K562 (cell line): ENCODE data around the gene BLCAP. TPM values are rescaled to one million over a fixed set of nuclear protein-coding genes. Genes with fewer than 3 reads are reported as not detected.

Source experiments
- ATAC-seq: fragments of 200-7000 bp; cut with Tn5 transposase; 3 replicates; pipeline ENCODE4 v1.9.1; 2020; ENCODE audit warnings: moderate library complexity
- BruUV-seq: library from RNA; stranded (reverse); fragments of 400-500 nt; replicated peaks from 2 replicates; lab custom pipeline; 2021; lab: Mats Ljungman, UMichigan
- CTCF ChIA-PET: fragments of 300-600 bp; formaldehyde crosslinking; extraction: SDS; loops from one replicate; lab custom pipeline; 2021; ENCODE audit warnings: low intra/inter-chr PET ratio; lab: Yijun Ruan, JAX
- POLR2A ChIA-PET: fragments of 300-600, 350-650 bp; sonication (Branson Sonifier 250); formaldehyde crosslinking; extraction: SDS; loops from one replicate; lab custom pipeline; 2021; ENCODE audit warnings: antibody characterized with exemption, inconsistent platforms; lab: Yijun Ruan, JAX
- DNase-seq, 4 experiments: peaks; one replicate each; pipeline versions ENCODE4 v3.0.0 to v3.0.0-alpha.2; 2011 to 2018; ENCODE audit warnings: low spot score in 3 of 4, mixed read lengths in 3 of 4; ENCODE audit errors: extremely low read depth in 1 of 4
- FAIRE-seq: peaks from 2 replicates; lab custom pipeline; 2011; peaks lifted over from hg19 to GRCh38; lab: Jason Lieb, UNC
- H2AFZ ChIP-seq: 2 replicates; pipeline ENCODE4 v1.6.0; 2011; ENCODE audit warnings: low read depth, low read length, control low read depth, inconsistent platforms
- H3K27ac ChIP-seq: fragments of 200-600 bp; 3 replicates; pipeline ENCODE4 v1.8.0; 2011; ENCODE audit warnings: low read depth, mild to moderate bottlenecking, control low read depth, inconsistent platforms, low read length, moderate library complexity, mixed read lengths; ENCODE audit errors: extremely low read depth
- H3K27me3 ChIP-seq, 2 experiments: fragments of 300-600 bp in 1 of 2; 2 replicates in 1 of 2; 3 replicates in 1 of 2; pipeline versions ENCODE4 v1.6.0 to v1.8.0; 2011; ENCODE audit warnings: inconsistent platforms in 2 of 2, low read length in 2 of 2, mild to moderate bottlenecking in 1 of 2, mixed read lengths in 1 of 2, moderate library complexity in 1 of 2; ENCODE audit not compliant: control insufficient read depth in 2 of 2, insufficient read depth in 2 of 2
- H3K36me3 ChIP-seq: fragments of 300-600 bp; 3 replicates; pipeline ENCODE4 v1.8.0; 2011; ENCODE audit warnings: mild to moderate bottlenecking, low read length, inconsistent platforms; ENCODE audit not compliant: control insufficient read depth, insufficient read depth
- H3K4me1 ChIP-seq, 2 experiments: fragments of 200-600 bp in 1 of 2; replicated peaks in 1 of 2; 2 replicates in 1 of 2; 3 replicates in 1 of 2; pipeline versions ENCODE4 v1.5.1 to v1.8.0; 2011; ENCODE audit warnings: inconsistent platforms in 2 of 2, low read length in 2 of 2, mild to moderate bottlenecking in 1 of 2, mixed read lengths in 1 of 2, moderate library complexity in 1 of 2; ENCODE audit not compliant: control insufficient read depth in 2 of 2, insufficient read depth in 2 of 2
- H3K4me2 ChIP-seq: 2 replicates; pipeline ENCODE4 v1.6.1; 2011; ENCODE audit warnings: low read length, control low read depth, inconsistent platforms, mixed read lengths; ENCODE audit not compliant: insufficient read depth
- H3K4me3 ChIP-seq: fragments of 200-600 bp; sonication (generic), shearing (Covaris generic); 2 replicates; pipeline ENCODE4 v1.5.1; 2016; ENCODE audit warnings: control low read depth, inconsistent platforms
- H3K79me2 ChIP-seq: fragments of 200-600 bp; 3 replicates; pipeline ENCODE4 v1.8.0; 2011; ENCODE audit warnings: low read length, inconsistent platforms; ENCODE audit not compliant: control insufficient read depth, insufficient read depth
- H3K9ac ChIP-seq, 2 experiments: 2 replicates each; pipeline versions ENCODE4 v1.6.0 to v1.6.1; 2011; ENCODE audit warnings: low read depth in 2 of 2, low read length in 2 of 2, control low read depth in 1 of 2, inconsistent platforms in 1 of 2, mild to moderate bottlenecking in 1 of 2, mixed read lengths in 1 of 2; ENCODE audit not compliant: insufficient read depth in 1 of 2
- H3K9me1 ChIP-seq: one replicate; pipeline ENCODE4 v1.6.0; 2011; ENCODE audit warnings: inconsistent platforms, mild to moderate bottlenecking, low read length, moderate library complexity; ENCODE audit not compliant: control insufficient read depth, insufficient read depth
- H3K9me3 ChIP-seq: replicated peaks from 2 replicates; pipeline ENCODE4 v1.5.1; 2011; ENCODE audit warnings: low read depth, low read length, inconsistent platforms; ENCODE audit not compliant: control insufficient read depth, insufficient read depth
- H4K20me1 ChIP-seq: replicated peaks from 2 replicates; pipeline ENCODE4 v1.6.1; 2011; ENCODE audit warnings: low read length, inconsistent platforms, mixed read lengths; ENCODE audit not compliant: control insufficient read depth, insufficient read depth
- CBX1 ChIP-seq: sonication (generic); IDR thresholded peaks from 2 replicates; pipeline ENCODE4 v1.6.1; 2016; ENCODE audit warnings: antibody characterized with exemption, low read depth, mild to moderate bottlenecking
- ELK3 ChIP-seq: fragments of 450-650 bp; formaldehyde crosslinking; IDR thresholded peaks from 2 replicates; pipeline ENCODE4 v1.4.0; 2020; ENCODE audit warnings: mild to moderate bottlenecking
- KDM2B ChIP-seq: fragments of 250-450 bp; sonication (Bioruptor Pico); IDR thresholded peaks from 2 replicates; pipeline ENCODE4 v1.8.0; 2021; ENCODE audit warnings: mild to moderate bottlenecking, moderate library complexity
- PHB2 ChIP-seq: fragments of 450-650 bp; IDR thresholded peaks from 2 replicates; pipeline ENCODE4 v1.6.1; 2017; ENCODE audit warnings: low read depth
- PRMT5 ChIP-seq: sonication (generic); formaldehyde crosslinking; IDR thresholded peaks from 2 replicates; pipeline ENCODE4 v1.5.0; 2020; ENCODE audit warnings: missing genetic modification reagents
- RB1 ChIP-seq: fragments of 450-650 bp; IDR thresholded peaks from 2 replicates; pipeline ENCODE4 v1.6.1; 2017; ENCODE audit warnings: low read depth, mild to moderate bottlenecking
- SAFB ChIP-seq: fragments of 200-400 bp; formaldehyde crosslinking; IDR thresholded peaks from 2 replicates; pipeline ENCODE4 v1.6.1; 2017; ENCODE audit warnings: low read depth, low read length, borderline replicate concordance
- SMARCA4 ChIP-seq: fragments of 450-650 bp; IDR thresholded peaks from 2 replicates; pipeline ENCODE4 v1.6.1; 2016
- ZNF232 ChIP-seq: sonication (generic); formaldehyde crosslinking; IDR thresholded peaks from 2 replicates; pipeline ENCODE4 v1.8.0; 2022; ENCODE audit warnings: mild to moderate bottlenecking, missing genetic modification reagents
- ZNF408 ChIP-seq: fragments of 250-450 bp; sonication (Bioruptor Pico); IDR thresholded peaks from 2 replicates; pipeline ENCODE4 v1.4.0; 2020; ENCODE audit warnings: low read depth, mild to moderate bottlenecking, moderate library complexity
- ZNF830 ChIP-seq: fragments of 250-450 bp; sonication (Bioruptor Pico); IDR thresholded peaks from 2 replicates; pipeline ENCODE4 v1.5.0; 2021; ENCODE audit warnings: mild to moderate bottlenecking
- WGBS: fragments of 100-300 bp; shearing (Covaris generic); methylation state at CpG from one replicate; pipeline ENCODE4 v1.1.6; 2016; ENCODE audit warnings: low coverage, mixed read lengths; ENCODE audit not compliant: insufficient coverage; ENCODE audit errors: missing lambda C conversion rate; 5-methylcytosine and 5-hydroxymethylcytosine counted together
- in situ Hi-C: fragments of 300-500 bp; cut with MboI; formaldehyde crosslinking; loops from 4 replicates; pipeline ENCODE4 v1.15.0; 2018; ENCODE audit warnings: inconsistent platforms, mixed read lengths
- intact Hi-C: fragments of 100-400 bp; cut with micrococcal nuclease; formaldehyde crosslinking; loops from 2 replicates; pipeline ENCODE4 v1.14.2; 2022
- polyA plus RNA-seq, 8 experiments: library from polyadenylated mRNA; depleted of rRNA in 4 of 8; stranded (reverse) in 5 of 8; unstranded in 3 of 8; fragments of >200 nt; fragmentation: Nextera tagmentation in 2 of 8; fragmentation: Illumina TruSeq in 1 of 8; extraction: Ambion mirVana in 2 of 8; extraction: Trizol in 1 of 8; gene quantifications; 2 replicates each; pipeline versions ENCODE4 v1.2.1 to v1.2.3, GENCODE V29; 2011 to 2014; ENCODE audit warnings: inconsistent platforms in 1 of 8, missing spikeins in 1 of 8
- total RNA-seq, 7 experiments: library from RNA; depleted of rRNA in 6 of 7; stranded (reverse); fragments of >200 nt in 6 of 7; fragmentation: Illumina TruSeq in 2 of 7; extraction: Trizol in 2 of 7; gene quantifications; 2 replicates each; pipeline versions ENCODE4 v1.2.1 to v1.2.3, GENCODE V29; 2011 to 2021; ENCODE audit warnings: low replicate concordance in 1 of 7
- TF ChIP-seq, protein P1 (sequence below): fragments of 250-450 bp; sonication (Bioruptor Pico); IDR thresholded peaks from 2 replicates; pipeline ENCODE4 v1.8.0; 2021; ENCODE audit warnings: moderate library complexity, mild to moderate bottlenecking, inconsistent platforms
- TF ChIP-seq, protein P2 (sequence below): sonication (generic); formaldehyde crosslinking; IDR thresholded peaks from 2 replicates; pipeline ENCODE4 v1.8.0; 2023; ENCODE audit warnings: mild to moderate bottlenecking, missing genetic modification reagents
- TF ChIP-seq, protein P3 (sequence below): fragments of 250-450 bp; sonication (Bioruptor Pico); IDR thresholded peaks from 2 replicates; pipeline ENCODE4 v1.4.0; 2020; ENCODE audit warnings: borderline replicate concordance

BLCAP gene
- total and polyA plus RNA-seq, 9 of the 15 experiments (the other 6 are each of a cell fraction or from before 2014, with no cell fraction given) = 16.9 to 41.5 (median 27.6) TPM

DNA sequence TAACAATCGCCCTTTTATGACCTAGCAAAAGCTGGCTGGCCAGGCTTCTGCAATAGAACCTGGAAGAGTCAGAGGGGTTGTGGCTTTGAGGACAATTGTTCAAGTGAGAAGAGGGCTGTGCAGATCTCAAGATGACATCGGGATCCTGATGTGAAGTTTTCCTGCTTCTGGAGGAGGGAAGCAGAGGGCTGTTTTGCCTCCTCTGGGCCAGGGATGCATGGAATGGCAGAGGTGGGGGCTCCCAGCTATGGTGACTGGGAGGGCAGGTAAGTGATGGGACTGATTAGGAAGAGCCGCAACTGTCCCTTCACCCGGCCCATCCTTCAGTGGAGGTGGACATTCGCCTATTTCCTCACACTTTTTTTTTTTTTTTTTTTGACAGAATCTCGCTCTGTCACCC is 43.4 kb upstream of the BLCAP start:
- H3K4me2 ChIP-seq = no peak overlapping the region
- no peaks in the 10 kb centered on the region for H3K79me2 ChIP-seq
- no TSS peak for BruUV-seq
- H3K9me1 ChIP-seq = no peaks in the 10 kb centered on the region
- peaks cover 8 to 10% of the 10 kb centered on the region in 2 experiments; a peak in 3 of 5 replicates for H3K4me1 ChIP-seq
- WGBS = 0% methylated on average over 6 of the region's 6 CpGs
- no peak overlapping the region for H3K27ac ChIP-seq
- ATAC-seq (no peak), FAIRE-seq (no peak), DNase-seq (no peak)
- POLR2A ChIA-PET = no interaction called here
- H3K9me3 ChIP-seq = no peaks in the 10 kb centered on the region
- no peak overlapping the region for H3K4me3 ChIP-seq
- CTCF ChIA-PET = no interaction called here
- no peaks in the 10 kb centered on the region; the same call in 1 of the 2 replicates for H4K20me1 ChIP-seq
- no peak overlapping the region for H2AFZ ChIP-seq
- no peaks in the 10 kb centered on the region for H3K36me3 ChIP-seq
- intact Hi-C loops = no loop called here
- H3K27me3 ChIP-seq = peaks cover 5 to 25% of the 10 kb centered on the region in 2 experiments; a peak in 4 of 5 replicates
- H3K9ac ChIP-seq = no peak overlapping the region
- in situ Hi-C loops = no loop called here
- TF ChIP-seq CBX1 (no peak), ZNF232 (no peak), PHB2 (no peak), SMARCA4 (no peak), PRMT5 (no peak), ZNF408 (no peak), SAFB (no peak), RB1 (no peak), ELK3 (CRISPR knock-in tag) (no peak), ZNF830 (CRISPR knock-in tag) (no peak), KDM2B (CRISPR knock-in tag) (no peak)
- TF ChIP-seq, protein P1, sequence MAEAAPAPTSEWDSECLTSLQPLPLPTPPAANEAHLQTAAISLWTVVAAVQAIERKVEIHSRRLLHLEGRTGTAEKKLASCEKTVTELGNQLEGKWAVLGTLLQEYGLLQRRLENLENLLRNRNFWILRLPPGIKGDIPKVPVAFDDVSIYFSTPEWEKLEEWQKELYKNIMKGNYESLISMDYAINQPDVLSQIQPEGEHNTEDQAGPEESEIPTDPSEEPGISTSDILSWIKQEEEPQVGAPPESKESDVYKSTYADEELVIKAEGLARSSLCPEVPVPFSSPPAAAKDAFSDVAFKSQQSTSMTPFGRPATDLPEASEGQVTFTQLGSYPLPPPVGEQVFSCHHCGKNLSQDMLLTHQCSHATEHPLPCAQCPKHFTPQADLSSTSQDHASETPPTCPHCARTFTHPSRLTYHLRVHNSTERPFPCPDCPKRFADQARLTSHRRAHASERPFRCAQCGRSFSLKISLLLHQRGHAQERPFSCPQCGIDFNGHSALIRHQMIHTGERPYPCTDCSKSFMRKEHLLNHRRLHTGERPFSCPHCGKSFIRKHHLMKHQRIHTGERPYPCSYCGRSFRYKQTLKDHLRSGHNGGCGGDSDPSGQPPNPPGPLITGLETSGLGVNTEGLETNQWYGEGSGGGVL = no peak
- TF ChIP-seq, protein P2, sequence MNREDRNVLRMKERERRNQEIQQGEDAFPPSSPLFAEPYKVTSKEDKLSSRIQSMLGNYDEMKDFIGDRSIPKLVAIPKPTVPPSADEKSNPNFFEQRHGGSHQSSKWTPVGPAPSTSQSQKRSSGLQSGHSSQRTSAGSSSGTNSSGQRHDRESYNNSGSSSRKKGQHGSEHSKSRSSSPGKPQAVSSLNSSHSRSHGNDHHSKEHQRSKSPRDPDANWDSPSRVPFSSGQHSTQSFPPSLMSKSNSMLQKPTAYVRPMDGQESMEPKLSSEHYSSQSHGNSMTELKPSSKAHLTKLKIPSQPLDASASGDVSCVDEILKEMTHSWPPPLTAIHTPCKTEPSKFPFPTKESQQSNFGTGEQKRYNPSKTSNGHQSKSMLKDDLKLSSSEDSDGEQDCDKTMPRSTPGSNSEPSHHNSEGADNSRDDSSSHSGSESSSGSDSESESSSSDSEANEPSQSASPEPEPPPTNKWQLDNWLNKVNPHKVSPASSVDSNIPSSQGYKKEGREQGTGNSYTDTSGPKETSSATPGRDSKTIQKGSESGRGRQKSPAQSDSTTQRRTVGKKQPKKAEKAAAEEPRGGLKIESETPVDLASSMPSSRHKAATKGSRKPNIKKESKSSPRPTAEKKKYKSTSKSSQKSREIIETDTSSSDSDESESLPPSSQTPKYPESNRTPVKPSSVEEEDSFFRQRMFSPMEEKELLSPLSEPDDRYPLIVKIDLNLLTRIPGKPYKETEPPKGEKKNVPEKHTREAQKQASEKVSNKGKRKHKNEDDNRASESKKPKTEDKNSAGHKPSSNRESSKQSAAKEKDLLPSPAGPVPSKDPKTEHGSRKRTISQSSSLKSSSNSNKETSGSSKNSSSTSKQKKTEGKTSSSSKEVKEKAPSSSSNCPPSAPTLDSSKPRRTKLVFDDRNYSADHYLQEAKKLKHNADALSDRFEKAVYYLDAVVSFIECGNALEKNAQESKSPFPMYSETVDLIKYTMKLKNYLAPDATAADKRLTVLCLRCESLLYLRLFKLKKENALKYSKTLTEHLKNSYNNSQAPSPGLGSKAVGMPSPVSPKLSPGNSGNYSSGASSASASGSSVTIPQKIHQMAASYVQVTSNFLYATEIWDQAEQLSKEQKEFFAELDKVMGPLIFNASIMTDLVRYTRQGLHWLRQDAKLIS (CRISPR knock-in tag) = no peak
- TF ChIP-seq, protein P3, sequence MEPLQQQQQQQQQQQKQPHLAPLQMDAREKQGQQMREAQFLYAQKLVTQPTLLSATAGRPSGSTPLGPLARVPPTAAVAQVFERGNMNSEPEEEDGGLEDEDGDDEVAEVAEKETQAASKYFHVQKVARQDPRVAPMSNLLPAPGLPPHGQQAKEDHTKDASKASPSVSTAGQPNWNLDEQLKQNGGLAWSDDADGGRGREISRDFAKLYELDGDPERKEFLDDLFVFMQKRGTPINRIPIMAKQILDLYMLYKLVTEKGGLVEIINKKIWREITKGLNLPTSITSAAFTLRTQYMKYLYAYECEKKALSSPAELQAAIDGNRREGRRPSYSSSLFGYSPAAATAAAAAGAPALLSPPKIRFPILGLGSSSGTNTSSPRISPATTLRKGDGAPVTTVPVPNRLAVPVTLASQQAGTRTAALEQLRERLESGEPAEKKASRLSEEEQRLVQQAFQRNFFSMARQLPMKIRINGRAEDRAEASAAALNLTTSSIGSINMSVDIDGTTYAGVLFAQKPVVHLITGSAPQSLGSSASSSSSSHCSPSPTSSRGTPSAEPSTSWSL = no peak
